ENCODE data around the gene ORC1. TPM values are rescaled to one million over a fixed set of nuclear protein-coding genes. Genes with fewer than 3 reads are reported as not detected.

The ORC1 gene
- total RNA-seq, 5 donors from 2014 or later (not counting 1 experiment from before 2014, with no cell fraction given) = 1.7 to 2.1 (median 2.0) TPM

DNA sequence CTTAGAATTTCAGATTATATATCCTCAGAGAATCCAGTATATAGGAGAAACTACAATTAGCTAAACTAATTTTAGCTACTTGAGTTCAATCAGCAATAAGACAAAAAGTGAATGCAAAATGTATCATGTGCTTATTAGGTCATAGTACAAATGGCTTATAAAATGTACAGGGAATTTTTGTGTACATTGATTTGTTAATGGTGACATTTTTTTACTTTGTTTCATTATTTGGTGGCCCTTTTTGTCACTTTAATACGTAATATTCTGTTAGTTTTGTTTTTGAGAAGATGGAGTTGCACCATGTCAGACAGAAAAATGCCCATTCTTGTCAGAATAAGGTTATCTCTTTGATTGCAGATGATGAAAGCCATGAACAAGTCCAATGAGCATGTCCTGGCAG, 71.8 kb downstream of the ORC1 start:
- no peak overlapping the region for H3K27ac Mint-ChIP-seq
- H3K27me3 Mint-ChIP-seq = no peaks in the 10 kb centered on the region
- ChIA-PET POLR2A (no interaction called here), CTCF (no interaction called here)
- no CpG with 5 or more reads among the region's 1 CpG for WGBS (ENCODE audit: insufficient coverage)
- no peaks in the 10 kb centered on the region for H3K36me3 ChIP-seq (ENCODE audit: control insufficient read depth in 2 of 2, extremely low read depth in 1 of 2, insufficient read depth in 1 of 2, low read length in 1 of 2)
- no peak overlapping the region for H3K27ac ChIP-seq (ENCODE audit: low read length)
- H3K9me3 Mint-ChIP-seq = no peaks in the 10 kb centered on the region
- DNase-seq = no peak
- H3K36me3 Mint-ChIP-seq = peaks cover 16% of the 10 kb centered on the region
- ATAC-seq (replicated peaks in 1 of 4) = no peak
- no peaks in the 10 kb centered on the region for H3K9me3 ChIP-seq
- H3K4me3 ChIP-seq (ENCODE audit: control insufficient read depth in 1 of 2, extremely low read depth in 1 of 2, low read length in 1 of 2) = no peak overlapping the region
- peaks cover 0 to 6% (median 4%) of the 10 kb centered on the region in 3 donors for H3K4me1 Mint-ChIP-seq
- H3K27me3 ChIP-seq (replicated peaks in 1 of 2; ENCODE audit: control insufficient read depth in 2 of 2, extremely low read depth in 1 of 2, insufficient read depth in 2 of 2, low read length in 1 of 2) = no peaks in the 10 kb centered on the region
- no peaks in the 10 kb centered on the region for H3K4me1 ChIP-seq (ENCODE audit: control insufficient read depth in 1 of 2, extremely low read depth in 1 of 2, insufficient read depth in 2 of 2, low read length in 2 of 2)
- H3K4me3 Mint-ChIP-seq = no peak overlapping the region

DNA sequence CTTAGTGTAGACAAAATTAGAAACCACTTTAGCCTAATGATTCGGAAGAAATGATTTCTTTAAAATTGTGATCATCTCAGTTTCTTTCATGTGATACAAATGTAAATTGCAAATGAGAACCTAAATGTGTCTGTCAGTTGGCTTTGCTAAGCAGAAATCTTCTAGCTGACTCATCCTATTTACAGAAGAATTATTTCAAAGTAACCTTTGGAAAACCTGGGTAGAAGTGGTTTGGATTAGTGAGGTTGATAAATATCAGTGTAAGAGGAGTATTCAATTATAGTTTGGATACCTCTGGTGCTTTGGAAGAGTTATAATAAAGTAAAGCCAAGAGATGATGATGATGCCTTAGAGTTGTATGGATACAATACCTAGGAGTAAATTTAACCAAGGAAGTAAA, 75.6 kb downstream of the ORC1 start:
- no peaks in the 10 kb centered on the region for H3K4me1 ChIP-seq (ENCODE audit: control insufficient read depth in 1 of 2, extremely low read depth in 1 of 2, insufficient read depth in 2 of 2, low read length in 2 of 2)
- no peak for DNase-seq
- WGBS (ENCODE audit: insufficient coverage) = no CpG with 5 or more reads among the region's 1 CpG
- H3K27ac ChIP-seq (ENCODE audit: low read length) = no peak overlapping the region
- peaks cover 11% of the 10 kb centered on the region for H3K36me3 Mint-ChIP-seq
- H3K36me3 ChIP-seq (ENCODE audit: control insufficient read depth in 2 of 2, extremely low read depth in 1 of 2, insufficient read depth in 1 of 2, low read length in 1 of 2) = no peaks in the 10 kb centered on the region
- H3K4me1 Mint-ChIP-seq = peaks cover 0 to 6% (median 4%) of the 10 kb centered on the region in 3 donors
- POLR2A ChIA-PET = no interaction called here
- no peak for ATAC-seq (replicated peaks in 1 of 4)
- no peak overlapping the region for H3K4me3 ChIP-seq (ENCODE audit: control insufficient read depth in 1 of 2, extremely low read depth in 1 of 2, low read length in 1 of 2)
- no peaks in the 10 kb centered on the region for H3K27me3 ChIP-seq (replicated peaks in 1 of 2; ENCODE audit: control insufficient read depth in 2 of 2, extremely low read depth in 1 of 2, insufficient read depth in 2 of 2, low read length in 1 of 2)
- H3K27me3 Mint-ChIP-seq = no peaks in the 10 kb centered on the region
- no peaks in the 10 kb centered on the region for H3K9me3 Mint-ChIP-seq
- no peaks in the 10 kb centered on the region for H3K9me3 ChIP-seq
- no peak overlapping the region for H3K27ac Mint-ChIP-seq
- H3K4me3 Mint-ChIP-seq = no peak overlapping the region
- CTCF ChIA-PET = no interaction called here

DNA sequence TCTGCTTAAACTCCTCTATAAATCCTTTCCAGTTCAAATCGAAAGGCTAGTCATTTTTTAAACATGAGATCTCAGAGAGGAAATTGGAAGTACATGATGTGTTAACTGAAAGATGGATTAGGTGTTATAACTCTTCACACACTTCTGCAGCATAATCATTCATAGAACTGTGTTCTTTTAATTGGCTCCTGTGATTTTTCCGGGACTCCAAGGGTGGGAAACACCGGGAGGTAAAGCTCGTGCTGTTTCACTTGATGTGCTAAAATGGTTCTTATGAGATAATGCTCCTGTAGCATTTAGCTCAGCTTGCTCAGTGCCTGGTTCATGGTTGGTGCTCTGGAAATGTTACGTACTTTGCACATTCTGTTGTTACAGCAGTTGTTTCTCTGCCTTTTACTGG, 78.4 kb downstream of the ORC1 start:
- Histone ChIP-seq H3K4me3 (ENCODE audit: control insufficient read depth in 1 of 2, extremely low read depth in 1 of 2, low read length in 1 of 2) (no peak overlapping the region), H3K9me3 (no peaks in the 10 kb centered on the region), H3K36me3 (ENCODE audit: control insufficient read depth in 2 of 2, extremely low read depth in 1 of 2, insufficient read depth in 1 of 2, low read length in 1 of 2) (no peaks in the 10 kb centered on the region), H3K4me1 (ENCODE audit: control insufficient read depth in 1 of 2, extremely low read depth in 1 of 2, insufficient read depth in 2 of 2, low read length in 2 of 2) (no peaks in the 10 kb centered on the region), H3K27me3 (replicated peaks in 1 of 2; ENCODE audit: control insufficient read depth in 2 of 2, extremely low read depth in 1 of 2, insufficient read depth in 2 of 2, low read length in 1 of 2) (no peaks in the 10 kb centered on the region), H3K27ac (ENCODE audit: low read length) (no peak overlapping the region)
- Mint-ChIP-seq H3K27me3 (no peaks in the 10 kb centered on the region), H3K36me3 (peaks cover 5% of the 10 kb centered on the region), H3K9me3 (no peaks in the 10 kb centered on the region), H3K27ac (no peak overlapping the region), H3K4me1 (peaks cover 0 to 6% (median 4%) of the 10 kb centered on the region in 3 donors), H3K4me3 (no peak overlapping the region)
- POLR2A ChIA-PET = no interaction called here
- WGBS (ENCODE audit: insufficient coverage) = no CpG with 5 or more reads among the region's 5 CpGs
- CTCF ChIA-PET = interaction anchor here in 1 of 2 donors (0.6 kb wide), 1 partner anchor 69 kb away, joined by 7 read pairs; no protein-coding TSS in a partner anchor
- DNase-seq (no peak), ATAC-seq (replicated peaks in 1 of 4) (no peak)

DNA sequence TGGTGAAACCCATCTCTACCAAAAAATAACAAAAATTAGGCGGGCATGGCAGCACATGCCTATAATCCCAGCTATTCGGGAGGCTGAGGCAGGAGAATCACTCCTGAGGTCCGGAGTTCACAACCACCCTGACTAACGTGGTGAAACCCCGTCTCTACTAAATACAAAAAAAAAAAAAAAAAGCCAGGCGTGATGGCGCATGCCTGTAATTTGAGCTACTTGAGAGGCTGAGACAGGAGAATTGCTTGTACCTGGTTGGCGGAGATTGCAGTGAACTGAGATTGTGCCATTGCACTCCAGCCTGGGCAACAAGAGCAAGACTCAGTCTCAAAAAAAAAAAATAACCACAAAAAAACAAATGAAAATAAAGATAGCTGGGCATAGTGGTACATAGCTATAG, 80.5 kb downstream of the ORC1 start:
- Mint-ChIP-seq H3K36me3 (peaks cover 5% of the 10 kb centered on the region), H3K4me1 (no peaks in the 10 kb centered on the region), H3K27ac (no peak overlapping the region), H3K4me3 (no peak overlapping the region), H3K9me3 (no peaks in the 10 kb centered on the region), H3K27me3 (no peaks in the 10 kb centered on the region)
- no peak for ATAC-seq (replicated peaks in 1 of 4)
- Histone ChIP-seq H3K27ac (ENCODE audit: low read length) (no peak overlapping the region), H3K27me3 (replicated peaks in 1 of 2; ENCODE audit: control insufficient read depth in 2 of 2, extremely low read depth in 1 of 2, insufficient read depth in 2 of 2, low read length in 1 of 2) (no peaks in the 10 kb centered on the region), H3K9me3 (no peaks in the 10 kb centered on the region), H3K4me3 (ENCODE audit: control insufficient read depth in 1 of 2, extremely low read depth in 1 of 2, low read length in 1 of 2) (no peak overlapping the region), H3K4me1 (ENCODE audit: control insufficient read depth in 1 of 2, extremely low read depth in 1 of 2, insufficient read depth in 2 of 2, low read length in 2 of 2) (no peaks in the 10 kb centered on the region), H3K36me3 (ENCODE audit: control insufficient read depth in 2 of 2, extremely low read depth in 1 of 2, insufficient read depth in 1 of 2, low read length in 1 of 2) (no peaks in the 10 kb centered on the region)
- WGBS (ENCODE audit: insufficient coverage) = no CpG with 5 or more reads among the region's 8 CpGs
- CTCF ChIA-PET = no interaction called here
- no peak for DNase-seq
- POLR2A ChIA-PET = no interaction called here

Other genes starting within 250 kb of the ORC1 start
- 10 to 100 TPM; 59.7 to 87.3 (median 83.6) TPM for gene CC2D1B, start 38.2 kb downstream of the ORC1 start, total RNA-seq
- gene PRPF38A, start 179 bp upstream of the ORC1 start, total RNA-seq = 10 to 100 TPM; 58.6 to 66.1 (median 64.7) TPM
- gene TUT4, start 148.7 kb upstream of the ORC1 start, total RNA-seq = 100 to 1,000 TPM; 109 to 143 (median 129) TPM
- gene GPX7, start 197.9 kb upstream of the ORC1 start, total RNA-seq = 10 to 100 TPM; 13.4 to 28.1 (median 22.9) TPM
- gene SHISAL2A, start 228.7 kb upstream of the ORC1 start, total RNA-seq = 10 to 100 TPM; 38.4 to 80.7 (median 74.7) TPM

Data from T-cell (primary cell).